GM19193 (cell line): ENCODE data around the gene C7.

ENCODE experiments used
- POLR2A ChIP-seq: IDR thresholded peaks from 4 replicates; pipeline ENCODE4 v1.6.1; 2011; ENCODE audit not compliant: insufficient read depth, insufficient read length; ENCODE audit errors: extremely low read depth

The C7 gene

DNA sequence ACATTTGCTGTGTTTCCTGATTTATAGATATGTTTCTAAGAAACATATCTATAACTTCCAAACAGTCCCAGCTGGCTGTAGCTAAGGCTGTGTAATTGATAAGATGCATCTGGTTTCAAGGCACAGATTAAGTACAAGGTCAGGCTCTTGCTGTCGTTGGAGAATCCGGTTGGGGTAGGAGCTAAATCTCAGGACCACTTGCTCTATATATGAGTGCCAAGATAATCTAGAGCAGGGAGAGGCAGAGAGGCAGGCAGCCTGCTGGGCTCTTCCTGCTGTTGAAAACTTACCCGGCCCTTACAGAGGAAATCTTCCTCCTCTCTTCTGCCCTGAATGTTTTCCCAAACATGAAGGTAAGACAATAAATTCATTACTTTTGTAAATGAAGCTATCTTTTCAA is at the start of gene C7:
C7 (plus strand) TSS at position 234 of the 400 bp plus-strand sequence; CDS start at position 348, 114 bp downstream.
- TF ChIP-seq POLR2A, result no peak

DNA sequence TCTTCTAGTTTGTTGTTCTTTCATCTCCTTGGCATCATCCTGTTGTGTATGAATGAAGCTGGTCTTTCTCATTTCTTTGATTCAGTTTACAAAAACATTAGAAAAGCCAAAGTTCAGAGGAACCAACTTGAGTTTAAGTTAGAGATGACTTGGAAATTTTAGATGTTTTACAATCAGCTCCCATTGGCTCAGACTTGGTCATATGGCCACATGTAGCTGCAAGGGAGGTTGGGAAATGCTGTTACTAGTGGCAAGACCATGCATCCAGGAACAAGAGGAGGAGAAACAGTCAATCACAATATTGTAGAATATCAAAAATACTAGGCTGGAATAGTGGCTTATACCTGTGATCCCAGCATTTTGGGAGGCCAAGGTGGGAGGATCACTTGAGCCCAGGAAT is 48.6 kb upstream of the C7 start:
- no peak for TF ChIP-seq POLR2A

DNA sequence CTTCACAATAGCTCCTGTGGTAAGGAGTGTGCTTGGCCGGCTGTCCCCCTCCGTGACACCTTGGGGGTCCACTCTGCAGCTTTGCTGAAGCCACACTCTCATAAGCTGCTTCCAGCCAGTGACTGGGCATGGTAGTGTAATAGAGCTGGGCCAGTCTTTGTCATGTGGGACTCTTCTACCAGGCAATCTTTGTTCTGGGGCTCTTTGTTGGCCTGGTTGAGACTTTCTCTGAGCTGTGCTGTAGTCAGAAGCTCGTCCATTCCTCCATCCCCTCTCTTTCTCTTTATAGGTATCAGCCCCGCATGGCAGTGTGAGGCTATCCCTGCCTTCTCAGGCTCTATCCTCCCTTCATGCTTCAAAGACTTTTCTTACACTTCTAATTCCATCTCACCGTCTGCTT is 42.5 kb upstream of the C7 start:
- no peak for TF ChIP-seq POLR2A

DNA sequence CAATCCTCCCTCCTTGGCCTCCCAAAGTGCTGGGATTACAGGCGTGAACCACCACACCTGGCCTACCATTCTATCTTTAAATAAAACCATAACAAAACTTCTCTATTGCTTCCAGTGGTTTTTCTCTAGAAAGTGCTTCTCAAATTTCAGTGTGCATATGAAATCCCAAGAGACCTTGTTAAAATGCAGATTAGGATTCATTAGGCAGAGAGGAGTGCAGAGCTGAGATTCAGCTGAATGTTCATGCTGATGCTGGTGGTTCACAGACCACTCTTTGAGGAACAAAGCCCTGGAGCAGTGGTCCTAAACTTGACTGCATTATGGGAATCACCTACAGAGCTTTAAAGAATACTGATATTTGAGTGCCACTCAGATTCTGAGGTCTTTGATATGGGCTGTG is 39.9 kb upstream of the C7 start:
- TF ChIP-seq POLR2A, result no peak

DNA sequence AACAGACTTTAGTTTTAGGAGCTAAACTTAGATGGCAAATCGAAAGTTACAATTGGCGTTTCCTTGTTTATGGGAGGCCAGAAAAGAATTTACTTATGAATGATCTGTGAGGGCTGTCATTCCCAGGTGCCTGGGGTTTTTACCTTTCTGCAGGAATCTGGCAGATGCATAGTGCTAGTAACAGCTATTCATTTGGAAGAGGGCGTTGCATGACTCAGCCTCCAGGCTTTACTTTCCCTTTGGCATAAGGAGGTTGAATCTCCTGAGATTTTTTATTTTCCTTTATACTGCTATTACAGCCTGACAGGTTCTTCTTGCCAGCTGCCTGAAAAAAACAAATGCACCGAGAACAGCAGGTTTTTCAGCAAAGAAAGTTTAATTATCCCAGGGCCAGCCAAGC is 38.1 kb upstream of the C7 start:
- TF ChIP-seq POLR2A, result no peak

DNA sequence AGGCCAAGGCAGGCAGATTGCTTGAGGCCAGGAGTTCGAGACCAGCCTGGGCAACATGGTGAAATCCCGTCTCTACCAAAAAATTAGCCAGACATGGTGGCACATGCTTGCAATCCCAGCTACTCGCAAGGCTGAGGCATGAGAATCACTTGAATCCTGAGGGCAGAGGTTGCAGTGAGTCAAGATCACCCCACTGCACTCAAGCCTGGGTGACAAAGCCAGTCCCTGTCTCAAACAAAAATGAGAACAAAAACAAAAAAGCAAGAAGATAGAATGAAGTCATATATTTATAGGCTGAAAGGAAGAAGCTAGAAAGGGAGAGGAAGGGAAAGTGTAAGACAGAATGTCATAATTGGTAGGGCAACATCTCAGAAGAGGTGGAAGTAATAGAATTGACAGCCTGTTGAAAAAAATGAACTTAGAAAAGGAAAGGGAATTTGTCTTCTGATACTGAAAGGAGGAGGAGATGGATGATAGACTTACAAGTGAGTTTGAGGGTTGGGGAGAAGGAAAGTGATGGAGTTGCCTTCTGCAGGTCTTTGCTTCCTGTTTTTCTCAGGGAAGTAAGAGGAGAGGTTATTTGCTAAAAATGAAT is 35.9 kb upstream of the C7 start:
- TF ChIP-seq POLR2A, result no peak

DNA sequence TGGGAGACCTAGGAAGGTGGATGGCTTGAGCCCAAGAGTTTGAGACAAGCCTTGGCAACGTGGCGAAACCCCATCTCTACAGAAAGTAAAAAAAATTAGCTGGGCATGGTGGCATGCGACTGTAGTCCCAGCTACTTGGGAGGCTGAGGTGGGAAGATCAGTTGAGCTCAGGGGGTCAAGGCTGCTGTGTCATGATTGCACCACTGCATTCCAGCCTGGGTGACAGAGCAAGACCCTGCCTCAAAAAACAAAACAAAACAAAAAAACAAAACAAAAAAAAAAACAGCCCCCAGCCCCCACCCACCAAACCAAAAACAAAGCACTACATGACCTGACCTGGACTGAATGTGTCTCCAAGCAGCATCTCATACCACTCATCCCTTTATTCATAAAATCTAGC is 33.3 kb upstream of the C7 start:
- no peak for TF ChIP-seq POLR2A

DNA sequence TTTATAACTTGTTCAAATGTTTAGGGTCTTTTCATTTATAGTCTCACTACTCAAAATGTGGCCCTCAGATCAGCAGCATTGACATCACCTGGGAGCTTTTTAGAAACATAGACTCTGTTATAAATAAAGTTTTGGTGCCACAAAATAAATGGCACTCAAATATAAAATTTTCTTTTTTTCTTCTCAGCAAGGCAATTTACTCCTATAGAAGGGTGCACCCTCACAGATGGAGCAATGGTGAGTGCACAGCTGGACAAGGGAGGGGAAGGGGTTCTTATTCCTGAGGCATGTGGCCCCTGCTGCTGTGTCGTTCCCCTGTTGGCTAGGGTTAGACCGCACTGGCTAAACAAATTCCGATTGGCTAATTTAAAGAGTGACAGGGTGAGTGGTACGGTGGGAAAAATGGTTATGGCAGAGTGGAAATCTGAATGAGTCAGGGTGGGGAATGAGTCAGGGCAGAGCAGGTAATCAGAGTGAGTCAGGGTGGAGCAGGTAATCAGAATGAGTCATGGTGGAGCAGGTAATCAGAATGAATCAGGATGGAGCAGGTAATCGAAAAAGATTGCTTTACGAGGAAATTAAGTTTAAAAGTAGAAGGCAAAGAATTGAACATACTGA is 31.8 kb upstream of the C7 start:
- no peak for TF ChIP-seq POLR2A

DNA sequence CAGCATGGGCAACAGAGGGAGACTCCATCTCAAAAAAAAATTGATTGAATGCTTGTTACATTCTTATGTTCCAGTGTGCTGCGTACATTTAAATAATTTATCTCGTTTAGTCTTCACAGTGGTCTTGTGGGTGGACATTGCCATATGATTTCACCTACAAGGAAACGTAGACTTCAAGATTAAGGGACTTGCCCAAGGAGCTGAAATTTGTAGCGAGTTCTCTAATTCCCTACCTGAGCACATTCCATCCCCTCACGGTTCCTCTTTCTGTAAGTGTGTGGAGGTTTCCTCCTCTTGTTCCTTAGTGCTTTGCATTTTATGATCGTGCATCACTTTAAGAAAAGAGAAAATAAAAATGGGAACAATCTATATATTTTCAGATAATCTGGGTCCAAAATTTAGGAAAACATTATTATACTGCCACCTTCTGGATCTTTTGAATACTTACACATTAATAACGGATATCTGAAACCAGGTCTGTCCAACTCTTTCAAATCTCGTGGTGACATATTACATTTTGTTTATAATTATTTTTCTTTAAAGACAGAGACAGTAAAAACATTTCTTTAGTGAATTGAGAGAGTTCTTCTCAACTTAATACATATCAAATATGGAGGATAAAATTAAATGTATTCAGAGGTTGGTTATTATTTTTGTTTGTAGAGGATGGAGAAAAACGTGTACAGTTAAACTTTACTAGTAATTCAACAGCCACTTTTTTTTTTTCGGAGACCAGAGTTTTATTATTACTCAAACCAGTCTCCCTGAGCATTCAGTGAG is 29.9 kb upstream of the C7 start:
- no peak for TF ChIP-seq POLR2A

DNA sequence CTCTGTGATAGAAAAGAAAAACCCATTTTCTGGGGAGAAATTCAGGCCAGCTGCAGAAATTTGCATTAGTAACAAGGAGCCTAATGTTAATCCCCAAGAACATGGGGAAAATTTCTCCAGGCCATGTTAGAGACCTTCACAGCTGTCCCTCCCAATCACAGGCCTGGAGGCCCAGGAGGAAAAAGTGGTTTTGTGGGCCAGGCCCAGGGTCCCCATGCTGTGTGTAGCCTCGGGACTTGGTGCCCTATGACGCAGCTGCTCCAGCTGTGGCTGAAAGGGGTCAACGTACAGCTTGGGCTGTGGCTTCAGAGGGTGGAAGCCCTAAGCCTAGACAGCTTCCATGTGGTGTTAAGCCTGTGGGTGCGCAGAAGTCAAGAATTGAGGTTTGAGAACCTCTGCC is 27.0 kb upstream of the C7 start:
- TF ChIP-seq POLR2A, result no peak

DNA sequence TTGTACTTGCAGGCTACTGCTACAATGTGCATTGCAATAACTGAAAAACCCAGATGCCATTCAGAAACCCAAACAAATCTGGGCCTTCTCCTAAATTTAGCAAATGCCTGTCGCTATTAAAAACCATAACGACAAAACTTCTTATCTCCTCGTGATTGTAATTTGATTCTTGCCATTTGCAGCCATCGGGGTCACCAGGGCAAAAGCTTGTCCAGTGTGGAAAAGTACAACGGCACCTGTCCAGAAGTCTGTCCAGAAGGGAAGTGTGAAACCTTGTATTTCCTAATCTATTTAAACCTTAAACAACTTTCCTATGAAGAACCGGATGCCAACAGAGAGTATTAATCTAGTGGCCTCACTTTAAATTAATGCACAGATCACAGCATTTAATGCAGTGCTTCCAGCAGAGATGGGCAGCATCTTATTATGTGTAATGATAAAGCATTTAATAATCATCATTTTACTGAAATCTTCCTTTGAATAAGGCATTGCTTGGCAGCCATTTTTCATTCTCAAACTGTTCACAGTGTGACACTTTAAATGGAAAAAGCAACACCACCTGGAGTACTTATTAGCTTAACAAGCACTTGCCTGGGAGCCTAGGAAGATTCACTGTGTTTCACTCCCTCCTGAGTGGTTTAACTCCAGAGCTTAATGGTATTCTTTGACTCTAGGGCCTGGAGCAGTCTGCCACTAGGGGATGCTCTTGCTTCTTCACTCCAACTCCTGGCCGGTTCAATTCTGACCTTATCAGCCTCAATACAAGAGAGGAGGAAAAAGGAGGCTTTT is 4.9 kb upstream of the C7 start:
- TF ChIP-seq POLR2A, result no peak

DNA sequence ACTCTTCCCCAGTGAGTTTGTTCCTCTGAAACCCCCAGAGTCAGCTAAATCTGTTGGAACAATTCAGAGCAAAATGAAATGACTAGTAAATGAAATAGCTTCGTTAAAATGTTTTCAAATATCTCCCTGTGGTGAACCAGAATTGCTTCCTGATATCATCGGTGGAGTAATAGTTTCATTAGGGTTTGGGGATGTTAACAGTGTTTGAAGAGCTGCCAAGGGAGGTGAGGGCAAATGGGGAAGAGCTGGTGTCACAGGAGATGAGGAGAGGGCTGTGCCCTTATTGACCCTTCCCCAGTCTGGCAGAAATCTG is 4.3 kb upstream of the C7 start:
- TF ChIP-seq POLR2A, result no peak

DNA sequence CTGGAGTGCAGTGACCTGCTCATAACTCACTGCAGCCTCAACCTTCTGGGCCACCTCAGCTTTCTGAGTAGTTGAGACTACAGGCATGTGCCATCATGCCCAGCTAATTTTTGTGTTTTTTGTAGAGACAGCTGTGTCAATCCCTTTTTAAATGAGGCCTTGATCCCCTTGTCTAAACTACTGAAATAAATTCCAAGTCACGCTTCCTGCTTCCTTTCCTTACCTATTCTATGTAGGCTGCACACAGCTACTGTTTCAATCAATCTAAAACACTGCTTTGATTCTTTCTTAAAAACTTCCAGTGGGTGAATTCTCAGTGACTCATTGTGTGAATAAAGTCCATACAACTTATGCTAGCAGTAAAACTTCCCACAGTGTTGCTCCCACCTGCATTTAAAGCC is 2.9 kb upstream of the C7 start:
- no peak for TF ChIP-seq POLR2A

DNA sequence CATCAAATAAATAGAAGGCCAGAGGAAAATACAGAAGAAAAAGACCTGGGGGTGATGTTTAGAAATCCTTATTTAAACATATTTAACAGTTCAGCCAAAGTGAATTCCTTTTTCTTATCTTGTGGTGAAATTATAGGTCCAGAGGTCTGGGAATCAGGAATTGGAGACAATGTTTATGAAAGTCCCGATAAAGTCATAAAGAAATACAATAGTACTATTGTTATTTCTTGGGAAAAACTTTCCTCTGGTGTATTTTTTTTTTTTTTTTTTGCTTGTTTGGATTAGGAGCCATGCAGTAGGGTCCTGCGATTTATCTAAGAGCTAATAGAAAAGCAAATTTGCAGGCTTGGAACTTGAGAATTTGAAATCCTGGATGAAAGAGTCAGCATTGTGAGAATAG is 426 bp downstream of the C7 start:
- no peak for TF ChIP-seq POLR2A

DNA sequence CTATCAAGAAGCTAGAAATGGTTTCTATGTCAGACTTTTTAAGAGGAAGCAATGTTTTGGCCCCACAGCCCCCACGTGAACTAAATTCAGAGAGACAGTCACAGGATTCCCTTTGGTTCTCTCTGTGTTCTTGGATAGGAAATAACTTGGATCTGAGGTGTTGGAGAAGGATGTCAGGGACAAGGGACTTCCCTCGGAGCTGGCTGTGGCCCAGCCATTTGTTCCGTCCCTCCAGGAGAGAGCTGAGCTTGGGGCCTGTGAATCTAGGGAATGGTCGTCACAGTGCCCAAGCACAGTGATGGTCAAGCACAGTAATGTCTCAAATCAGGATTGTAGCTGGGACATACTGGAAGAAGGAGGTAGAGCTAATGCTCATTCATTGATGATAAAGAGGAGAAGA is 2.0 kb downstream of the C7 start:
- no peak for TF ChIP-seq POLR2A
